Keratinocyte (primary cell): ENCODE results near the gene GPR6. TPM values are rescaled to one million over a fixed set of nuclear protein-coding genes. Genes with fewer than 3 reads are reported as not detected.

Experiments
- DNase-seq: peaks from one replicate; pipeline ENCODE4 v3.0.0-alpha.2; 2011; ENCODE audit warnings: low read depth, missing footprints, low spot score
- FAIRE-seq: peaks from 2 replicates; lab custom pipeline; 2011; peaks lifted over from hg19 to GRCh38; lab: Jason Lieb, UNC
- H2AFZ ChIP-seq: 2 replicates; pipeline ENCODE4 v1.6.0; 2012; ENCODE audit warnings: low read length, control low read depth, inconsistent platforms; ENCODE audit not compliant: control insufficient read depth
- H3K27ac ChIP-seq: 2 replicates; pipeline ENCODE4 v1.5.1; 2011; ENCODE audit warnings: low read length; ENCODE audit not compliant: control insufficient read depth, insufficient read depth
- H3K27me3 ChIP-seq: 3 replicates; pipeline ENCODE4 v1.6.0; 2011; ENCODE audit warnings: low read length; ENCODE audit not compliant: control insufficient read depth, insufficient read depth; ENCODE audit errors: extremely low read depth
- H3K36me3 ChIP-seq, 2 experiments: 2 replicates in 1 of 2; 3 replicates in 1 of 2; pipeline ENCODE4 v1.5.1; 2011; ENCODE audit warnings: low read length in 2 of 2, mild to moderate bottlenecking in 1 of 2; ENCODE audit not compliant: control insufficient read depth in 2 of 2, insufficient read depth in 2 of 2; ENCODE audit errors: extremely low read depth in 1 of 2
- H3K4me1 ChIP-seq: 3 replicates; pipeline ENCODE4 v1.5.1; 2011; ENCODE audit warnings: low read length; ENCODE audit not compliant: control insufficient read depth, insufficient read depth; ENCODE audit errors: extremely low read depth
- H3K4me2 ChIP-seq: 3 replicates; pipeline ENCODE4 v1.6.0; 2011; ENCODE audit warnings: low read depth, low read length; ENCODE audit not compliant: control insufficient read depth, insufficient read depth; ENCODE audit errors: extremely low read depth
- H3K4me3 ChIP-seq, 3 experiments: fragments of 200-600 bp in 1 of 3; sonication (generic) in 1 of 3; 2 replicates in 2 of 3; 3 replicates in 1 of 3; pipeline ENCODE4 v1.5.1; 2011 to 2016; ENCODE audit warnings: low read length in 3 of 3, mild to moderate bottlenecking in 3 of 3, control low read depth in 2 of 3, inconsistent platforms in 1 of 3, low read depth in 1 of 3, mixed read lengths in 1 of 3, mixed run types in 1 of 3, moderate library complexity in 1 of 3; ENCODE audit not compliant: control insufficient read depth in 2 of 3, insufficient read depth in 2 of 3; ENCODE audit errors: extremely low read depth in 1 of 3
- H3K79me2 ChIP-seq: 2 replicates; pipeline ENCODE4 v1.6.0; 2012; ENCODE audit warnings: low read length; ENCODE audit not compliant: control insufficient read depth, insufficient read depth
- H3K9ac ChIP-seq: 3 replicates; pipeline ENCODE4 v1.6.0; 2011; ENCODE audit warnings: low read length; ENCODE audit not compliant: control insufficient read depth, insufficient read depth; ENCODE audit errors: extremely low read depth
- H3K9me1 ChIP-seq: 3 replicates; pipeline ENCODE4 v1.6.0; 2011; ENCODE audit warnings: low read length; ENCODE audit not compliant: control insufficient read depth, insufficient read depth; ENCODE audit errors: extremely low read depth
- H3K9me3 ChIP-seq: 2 replicates; pipeline ENCODE4 v1.5.1; 2012; ENCODE audit warnings: low read depth, low read length; ENCODE audit not compliant: control insufficient read depth
- H4K20me1 ChIP-seq: 3 replicates; pipeline ENCODE4 v1.6.0; 2011; ENCODE audit warnings: low read length; ENCODE audit not compliant: control insufficient read depth, insufficient read depth; ENCODE audit errors: extremely low read depth
- EZH2 ChIP-seq: IDR thresholded peaks from one replicate; pipeline ENCODE4 v1.6.1; 2012; ENCODE audit warnings: inconsistent platforms, mild to moderate bottlenecking, low read length, moderate library complexity
- dilution Hi-C: fragments of 300-500 bp; cut with MboI; formaldehyde crosslinking; loops from one replicate; pipeline ENCODE4 v1.7.0; 2020; ENCODE audit warnings: low sequenced_read_pairs; ENCODE audit not compliant: extremely low pct_ligation_motif_present
- polyA plus RNA-seq, 5 experiments: library from polyadenylated mRNA; depleted of rRNA in 3 of 5; stranded (reverse) in 3 of 5; stranded (forward) in 1 of 5; unstranded in 1 of 5; fragments of >200 nt; gene quantifications; 1 replicate in 1 of 5; 2 replicates in 3 of 5; 3 replicates in 1 of 5; pipeline versions ENCODE4 v1.2.1 to v1.2.3, GENCODE V29; 2011 to 2012; ENCODE audit warnings: missing spikeins in 2 of 5, low read depth in 1 of 5, low replicate concordance in 1 of 5
- TF ChIP-seq, protein P1 (sequence below), 3 experiments: IDR thresholded peaks in 1 of 3; conservative IDR thresholded peaks in 1 of 3; optimal IDR thresholded peaks in 1 of 3; 2 replicates in 2 of 3; 3 replicates in 1 of 3; pipeline versions ENCODE3 to v1.5.1; 2011; ENCODE audit warnings: low read length in 3 of 3, mild to moderate bottlenecking in 3 of 3, moderate library complexity in 2 of 3, control low read depth in 1 of 3, inconsistent platforms in 1 of 3; ENCODE audit not compliant: insufficient read depth in 2 of 3; ENCODE audit errors: extremely low read depth in 1 of 3

The GPR6 gene
- polyA plus RNA-seq, 1 donor (not counting 4 experiments of a cell fraction or from before 2014, with no cell fraction given): not detected

DNA sequence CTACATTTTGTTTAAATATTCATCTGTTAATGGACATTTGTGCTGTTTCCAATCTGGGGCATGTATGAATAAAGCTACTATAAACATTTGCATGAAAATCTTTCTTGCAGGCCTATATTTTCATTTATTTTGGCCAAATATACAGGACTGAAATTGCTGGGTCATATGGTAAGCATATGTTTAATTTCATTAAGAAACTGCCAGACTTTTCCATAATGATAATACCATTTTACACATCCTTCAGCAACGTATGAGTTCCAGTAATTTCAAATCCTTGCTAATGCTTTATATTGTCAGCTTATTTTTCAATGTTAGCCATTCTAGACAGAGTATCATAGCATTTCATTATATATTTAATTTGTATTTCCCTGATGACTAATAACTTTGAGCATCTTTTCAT lies 51.0 kb downstream of the GPR6 start:
- DNase-seq: no peak
- Histone ChIP-seq H3K27me3 (no peaks in the 10 kb centered on the region), H3K27ac (no peak overlapping the region), H3K9me3 (no peaks in the 10 kb centered on the region), H3K9me1 (no peaks in the 10 kb centered on the region), H3K9ac (no peak overlapping the region), H3K79me2 (no peaks in the 10 kb centered on the region), H3K4me2 (no peak overlapping the region), H3K36me3 (no peaks in the 10 kb centered on the region), H3K4me1 (no peaks in the 10 kb centered on the region), H4K20me1 (no peaks in the 10 kb centered on the region), H2AFZ (no peak overlapping the region), H3K4me3 (no peak overlapping the region)
- dilution Hi-C loops: no loop called here
- no peak for FAIRE-seq
- TF ChIP-seq, protein P1, sequence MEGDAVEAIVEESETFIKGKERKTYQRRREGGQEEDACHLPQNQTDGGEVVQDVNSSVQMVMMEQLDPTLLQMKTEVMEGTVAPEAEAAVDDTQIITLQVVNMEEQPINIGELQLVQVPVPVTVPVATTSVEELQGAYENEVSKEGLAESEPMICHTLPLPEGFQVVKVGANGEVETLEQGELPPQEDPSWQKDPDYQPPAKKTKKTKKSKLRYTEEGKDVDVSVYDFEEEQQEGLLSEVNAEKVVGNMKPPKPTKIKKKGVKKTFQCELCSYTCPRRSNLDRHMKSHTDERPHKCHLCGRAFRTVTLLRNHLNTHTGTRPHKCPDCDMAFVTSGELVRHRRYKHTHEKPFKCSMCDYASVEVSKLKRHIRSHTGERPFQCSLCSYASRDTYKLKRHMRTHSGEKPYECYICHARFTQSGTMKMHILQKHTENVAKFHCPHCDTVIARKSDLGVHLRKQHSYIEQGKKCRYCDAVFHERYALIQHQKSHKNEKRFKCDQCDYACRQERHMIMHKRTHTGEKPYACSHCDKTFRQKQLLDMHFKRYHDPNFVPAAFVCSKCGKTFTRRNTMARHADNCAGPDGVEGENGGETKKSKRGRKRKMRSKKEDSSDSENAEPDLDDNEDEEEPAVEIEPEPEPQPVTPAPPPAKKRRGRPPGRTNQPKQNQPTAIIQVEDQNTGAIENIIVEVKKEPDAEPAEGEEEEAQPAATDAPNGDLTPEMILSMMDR (optimal IDR thresholded peaks at IDR 0.05 in 1 of 3, IDR thresholded peaks at IDR 0.05 in 1 of 3, conservative IDR thresholded peaks at IDR 0.05 in 1 of 3; ENCODE audit: extremely low read depth in 1 of 3, insufficient read depth in 2 of 3, low read length in 3 of 3): no peak
- no peak for TF ChIP-seq EZH2

Other genes with a start within 250 kb of the GPR6 start
- 12.7 to 26.2 TPM (median 20.9 TPM) in 3 replicates for gene WASF1, start 201.4 kb downstream of the GPR6 start, polyA plus RNA-seq
- gene CDC40, start 202.1 kb downstream of the GPR6 start, polyA plus RNA-seq: 9.1 to 15.8 TPM (median 10.2 TPM) in 3 replicates